DMS79 (cell line): ENCODE measurements around the gene AIFM3.
A peak's percentile ranks its signal among the peaks of the same experiment; 100 is the strongest.
"Not testable (repeated sequence)": the region's sequence is repeated elsewhere in the genome, so short reads cannot be mapped to it uniquely, and the experiment has no call there.

Experiments
- DNase-seq: peaks from one replicate; lab custom pipeline; 2025; lab: John Stamatoyannopoulos, UW

The AIFM3 gene

DNA sequence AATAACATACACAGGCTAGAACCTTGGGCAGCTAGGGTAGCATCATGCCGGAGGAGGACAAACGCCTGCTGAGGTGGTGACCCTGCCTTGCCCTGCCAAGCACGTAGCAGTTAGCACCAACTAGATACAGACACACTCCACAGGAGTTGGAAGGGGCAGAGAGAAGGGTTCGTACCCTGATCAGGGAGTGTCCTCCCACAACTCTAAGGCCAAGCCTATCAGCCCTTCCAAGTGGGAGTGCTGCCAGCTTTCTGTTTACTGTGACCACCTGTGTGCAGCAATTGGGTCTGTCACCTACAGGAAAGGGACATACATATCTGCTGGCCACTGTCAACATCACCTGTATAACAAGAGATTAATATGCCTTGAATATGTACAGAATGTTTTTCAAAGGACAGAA, 36.7 kb downstream of the AIFM3 start:
- no peak for DNase-seq

DNA sequence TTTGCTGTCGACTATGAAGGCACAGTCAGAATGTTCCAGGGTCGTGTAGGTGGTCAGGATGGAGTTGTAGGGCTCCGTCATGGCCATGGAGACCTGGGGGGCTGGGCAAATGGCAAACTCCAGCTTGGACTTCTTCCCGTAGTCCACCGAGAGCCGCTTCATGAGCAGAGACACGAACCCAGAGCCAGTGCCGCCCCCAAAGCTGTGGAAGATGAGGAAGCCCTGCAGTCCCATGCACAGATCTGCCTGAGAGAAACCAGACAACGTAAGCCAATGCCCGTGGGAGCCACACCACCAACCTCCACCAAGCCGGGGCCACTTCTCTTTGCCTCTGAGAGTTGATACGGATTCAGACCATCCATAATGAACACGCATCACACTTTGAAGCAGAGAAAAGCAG, 42.2 kb downstream of the AIFM3 start:
- DNase-seq, result not testable (repeated sequence)

DNA sequence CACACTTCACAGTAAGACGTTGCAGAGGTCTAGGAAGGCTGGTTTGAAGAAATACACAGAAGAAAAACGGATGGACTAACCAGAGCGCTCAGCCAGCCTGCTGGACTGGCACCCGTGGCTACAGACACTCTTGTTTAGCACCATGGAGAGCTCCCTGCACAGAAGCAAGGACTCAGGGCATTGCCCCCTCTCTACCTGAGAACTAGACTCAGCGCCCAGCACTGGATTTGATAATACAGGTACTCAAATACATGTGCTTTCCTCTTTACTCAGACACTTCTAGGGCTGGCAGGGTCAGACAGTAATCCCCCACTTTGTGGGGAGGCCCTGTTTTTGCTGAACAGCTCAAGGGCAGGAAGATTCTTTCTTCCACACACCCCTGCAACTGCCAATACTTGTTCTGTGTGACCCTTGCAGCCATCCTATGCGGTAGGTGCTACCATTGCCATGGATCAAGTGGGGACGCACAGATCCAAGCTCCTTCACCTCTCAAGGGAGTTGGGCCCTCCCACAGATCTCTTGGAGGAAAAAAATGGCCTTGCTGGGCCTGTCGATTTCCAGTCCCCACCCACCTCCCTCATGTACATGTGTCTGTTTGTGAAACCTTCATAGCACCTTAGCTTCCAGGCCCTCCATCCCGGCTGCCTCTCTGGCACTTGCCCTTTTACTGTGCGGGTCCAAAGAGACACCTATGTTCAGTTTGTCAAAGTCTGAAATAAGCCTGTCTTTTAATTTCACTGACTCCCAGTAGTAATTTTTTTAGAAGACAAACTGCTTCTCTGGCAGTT, 42.8 kb downstream of the AIFM3 start:
- DNase-seq, result no peak

DNA sequence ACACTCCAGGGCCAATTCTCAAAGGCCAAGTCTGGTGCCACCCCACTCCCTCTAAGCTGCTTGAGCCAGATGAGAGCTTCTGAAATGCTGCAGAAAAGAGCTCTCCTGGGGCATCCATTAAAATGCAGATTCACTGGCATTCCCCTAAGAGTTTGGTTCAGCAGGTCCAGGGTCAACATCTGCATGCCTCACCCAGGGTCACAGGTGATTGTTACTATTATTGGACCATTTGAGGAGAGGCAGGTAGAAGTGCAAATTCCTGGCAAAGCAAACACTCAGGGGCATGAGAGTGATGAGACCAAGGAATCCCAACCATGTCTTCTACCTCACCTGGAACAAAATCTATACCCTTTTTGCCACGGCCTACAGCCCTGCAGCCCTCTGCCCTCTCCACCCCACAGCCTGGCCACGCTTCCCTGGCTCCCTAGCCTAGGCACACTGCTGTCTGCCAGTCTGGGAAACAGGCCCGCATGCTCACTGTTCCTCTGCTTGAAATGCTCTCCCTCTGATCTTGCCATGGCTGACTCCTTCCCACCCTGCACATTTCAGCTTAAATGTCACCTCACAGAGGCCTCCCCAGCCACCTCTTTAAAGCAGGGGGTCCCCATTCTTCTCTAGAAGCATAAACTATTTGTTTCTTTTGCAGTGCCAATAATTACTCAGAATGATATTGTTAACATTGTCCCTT, 43.5 kb downstream of the AIFM3 start:
- no peak for DNase-seq

DNA sequence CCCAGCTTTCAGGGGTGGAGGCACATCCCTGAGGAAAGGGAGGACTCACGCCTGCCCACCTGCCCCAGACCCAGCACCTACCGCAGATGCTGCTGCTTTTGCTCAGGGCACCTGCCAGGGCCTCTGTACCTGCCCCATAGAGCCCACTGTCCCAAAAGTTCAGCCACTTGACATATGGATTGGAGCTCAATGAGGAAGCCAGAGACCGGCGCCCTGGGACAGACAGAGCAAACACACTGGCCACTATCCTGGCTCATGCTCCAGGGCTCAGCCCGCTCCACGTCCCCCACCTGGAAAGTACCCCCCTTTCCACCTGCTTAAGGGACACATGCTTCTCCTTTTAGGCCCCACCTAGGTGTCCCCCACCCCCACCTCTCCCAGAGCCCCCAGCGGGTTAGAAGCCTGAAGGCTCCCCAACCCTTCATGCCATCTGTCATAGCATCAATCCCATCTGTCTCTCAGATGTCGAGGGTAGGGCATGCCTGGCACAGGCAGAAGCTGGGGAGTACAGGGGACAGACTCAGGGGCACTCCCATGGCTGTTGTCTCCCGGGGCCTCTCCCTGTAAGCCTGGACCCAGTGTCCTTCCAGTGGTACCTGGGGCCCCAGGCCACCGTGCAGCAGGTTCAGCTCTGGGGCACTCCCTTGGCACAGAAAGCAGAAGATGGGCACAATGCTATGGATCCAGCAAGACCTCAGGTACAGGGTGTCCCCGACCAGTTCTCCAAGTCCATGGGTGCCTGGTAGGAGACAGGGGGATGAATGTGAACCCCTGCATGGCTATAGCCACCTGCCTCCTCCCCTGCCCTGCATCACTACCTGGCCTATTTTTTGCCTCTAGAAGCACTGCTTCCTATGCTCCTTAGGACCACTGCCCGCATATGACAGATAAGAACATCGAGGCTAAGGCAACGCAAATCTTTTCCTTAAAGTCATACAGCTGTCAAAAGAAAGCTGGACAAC, 45.7 kb downstream of the AIFM3 start:
- DNase-seq, result no peak

DNA sequence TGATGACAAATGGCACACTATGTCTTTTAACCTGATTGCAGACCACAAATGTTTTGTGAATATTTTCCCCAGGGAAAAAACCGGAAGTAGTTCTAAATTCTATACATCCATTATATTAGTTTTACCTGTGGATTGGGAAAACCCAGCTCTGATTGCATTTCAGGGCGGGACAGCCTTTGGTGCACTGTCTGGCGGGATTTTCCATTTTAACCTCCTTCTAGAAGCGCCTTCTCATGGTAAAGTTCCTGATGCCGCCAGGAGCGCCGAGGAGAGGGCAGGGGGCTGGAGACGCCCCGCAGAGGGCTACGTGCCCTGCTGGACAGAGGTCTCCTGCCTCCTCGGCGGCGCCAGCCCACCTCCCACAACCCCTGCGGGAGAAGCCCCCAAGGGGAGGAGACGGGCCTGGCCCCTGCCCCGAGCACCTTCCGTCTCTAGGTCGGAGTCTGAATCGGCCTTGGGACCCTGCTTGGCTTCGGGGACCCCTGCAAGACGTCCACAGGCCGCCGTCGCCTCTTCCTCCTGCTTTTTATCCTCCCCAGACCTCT, 46.7 kb downstream of the AIFM3 start:
- no peak for DNase-seq

DNA sequence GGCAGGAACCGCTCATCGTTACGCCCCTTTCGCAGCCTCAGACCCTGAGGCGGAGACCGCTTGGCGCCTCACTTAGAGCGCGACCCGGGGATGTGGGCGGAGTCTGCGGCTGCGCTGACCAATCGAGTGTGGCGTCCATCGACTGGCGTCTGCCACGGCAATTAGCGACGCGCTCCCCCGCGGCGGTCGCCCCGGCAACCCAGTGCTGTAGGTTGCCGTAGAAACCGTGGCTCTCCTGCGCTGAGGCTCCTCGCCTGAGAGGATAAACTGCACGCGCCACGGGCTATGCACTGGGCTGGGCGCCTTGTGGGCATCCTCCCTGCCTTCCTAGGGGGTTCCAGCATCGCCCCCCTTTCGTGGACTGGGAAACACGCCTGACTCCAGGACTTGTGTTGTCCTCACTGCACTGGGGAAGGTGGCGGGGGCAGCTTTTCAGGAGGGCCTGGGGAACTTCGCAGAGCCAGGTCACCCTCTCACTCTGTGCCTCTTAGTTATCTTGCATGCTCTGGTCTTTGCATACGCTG, 47.2 kb downstream of the AIFM3 start:
- DNase-seq, result peak; percentile 77

DNA sequence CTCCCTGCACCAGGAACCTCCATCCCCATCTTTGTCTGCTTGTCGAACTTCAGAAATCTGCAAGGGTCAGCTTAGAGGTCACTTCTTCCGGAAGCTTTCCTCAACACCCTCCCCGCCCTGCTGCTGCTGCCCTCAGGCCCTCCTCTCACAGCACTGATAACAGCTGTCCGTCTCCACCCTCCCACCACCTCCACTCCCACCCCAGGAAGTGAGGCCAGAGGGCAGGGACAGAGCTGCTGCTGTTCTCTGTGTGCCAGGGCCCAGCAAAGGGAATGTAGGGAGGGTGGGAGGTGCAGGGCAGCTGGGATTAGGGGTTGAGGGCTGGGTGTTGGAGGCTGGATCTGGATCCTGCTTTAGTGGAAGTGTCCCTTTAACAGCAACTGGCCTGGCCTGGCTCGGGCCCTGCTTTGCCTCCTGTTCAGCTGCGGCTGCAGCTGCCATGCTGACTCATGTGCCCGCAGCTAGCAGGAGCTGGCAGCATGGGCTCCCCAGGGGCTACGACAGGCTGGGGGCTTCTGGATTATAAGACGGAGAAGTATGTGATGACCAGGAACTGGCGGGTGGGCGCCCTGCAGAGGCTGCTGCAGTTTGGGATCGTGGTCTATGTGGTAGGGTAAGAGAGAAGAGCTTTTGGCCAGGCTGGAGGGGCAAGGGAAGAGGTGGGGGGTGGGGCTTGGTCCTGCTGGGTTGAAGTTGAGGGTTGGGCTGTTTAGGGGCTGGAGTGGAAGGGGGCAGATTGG, 47.8 kb downstream of the AIFM3 start, which contains the start of gene P2RX6:
Gene P2RX6, plus strand, starts transcription at position 440 of the 740 bp plus-strand sequence. Its CDS starts 10 bp downstream, at position 450.
- DNase-seq, result no peak

DNA sequence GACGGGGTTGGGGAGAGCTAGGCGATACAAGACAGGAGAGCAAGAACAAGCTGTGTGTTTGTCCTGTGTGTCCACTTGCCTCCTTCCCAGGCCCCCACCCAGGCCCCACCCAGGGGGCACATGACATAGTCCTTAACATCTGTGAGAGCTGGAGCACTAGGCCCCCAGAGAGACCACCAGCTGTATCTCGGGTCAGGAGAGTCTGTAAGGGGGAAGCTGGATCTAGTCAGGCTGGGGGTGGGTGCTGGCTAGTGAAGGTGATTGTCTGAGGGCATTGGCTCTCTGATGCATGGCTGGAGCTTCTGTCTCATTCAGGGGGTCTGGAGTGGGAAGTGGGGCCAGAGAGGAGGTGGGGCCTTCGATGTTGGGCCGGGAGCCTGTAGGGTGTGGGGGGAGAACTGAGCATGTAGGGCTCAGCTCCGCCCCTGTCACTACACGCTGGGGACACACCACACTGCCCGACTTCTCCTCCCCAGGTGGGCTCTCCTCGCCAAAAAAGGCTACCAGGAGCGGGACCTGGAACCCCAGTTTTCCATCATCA, 48.5 kb downstream of the AIFM3 start:
- no peak for DNase-seq

DNA sequence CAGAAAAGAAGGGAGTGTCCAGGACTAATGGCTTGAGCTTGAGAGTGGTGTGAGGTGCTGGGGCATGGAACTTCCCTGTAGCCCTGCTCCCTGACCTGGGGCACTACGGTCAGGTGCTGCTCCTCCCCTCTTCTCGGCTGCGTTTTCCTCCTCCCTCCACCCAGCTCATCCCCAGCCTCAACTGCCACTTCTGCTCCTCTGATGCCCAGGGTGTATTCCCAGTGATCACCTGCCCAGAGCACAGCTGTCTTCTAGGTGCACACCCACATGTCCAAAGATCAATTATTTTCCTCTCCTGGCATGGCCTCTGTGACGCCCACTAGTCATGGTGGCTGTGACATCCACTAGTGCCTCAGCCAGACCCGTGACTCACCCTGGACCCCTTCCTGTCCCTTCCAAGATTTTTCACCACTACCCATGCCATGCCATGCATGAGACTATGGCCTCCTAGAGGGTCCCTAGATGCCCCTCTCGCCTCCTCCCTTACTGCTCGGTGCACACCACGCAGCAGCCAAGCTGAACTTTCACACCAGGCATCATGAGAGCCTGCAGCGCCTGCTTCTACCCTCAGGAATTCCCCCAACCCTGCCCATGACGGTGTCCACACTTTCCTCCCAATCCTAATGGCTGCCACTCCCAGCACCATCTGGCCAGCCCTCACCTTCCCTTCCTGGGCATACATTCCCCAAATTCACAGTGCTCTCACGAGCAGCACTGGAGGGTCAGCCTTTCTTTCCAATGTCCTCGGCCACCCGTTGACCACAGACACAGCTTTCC, 49.8 kb downstream of the AIFM3 start:
- no peak for DNase-seq

DNA sequence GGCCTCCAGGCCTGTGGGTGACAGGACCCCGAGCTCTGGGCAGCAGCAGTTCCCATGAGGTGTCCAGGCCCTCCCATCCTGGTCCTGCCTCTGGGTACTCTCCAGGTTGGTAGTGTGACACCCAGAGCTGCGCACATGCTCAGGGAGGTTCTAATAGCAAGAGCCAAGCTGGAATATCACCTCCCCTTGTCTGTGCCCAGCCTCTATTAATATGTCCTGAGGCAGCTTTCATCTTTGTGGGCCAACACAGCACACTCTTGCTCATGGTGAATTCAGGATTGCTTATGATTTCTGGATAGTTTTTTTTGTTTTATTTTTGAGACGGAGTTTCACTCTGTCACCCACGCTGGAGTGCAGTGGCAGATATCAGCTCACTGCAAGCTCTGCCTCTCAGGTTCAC, 51.3 kb downstream of the AIFM3 start:
- DNase-seq, result no peak

DNA sequence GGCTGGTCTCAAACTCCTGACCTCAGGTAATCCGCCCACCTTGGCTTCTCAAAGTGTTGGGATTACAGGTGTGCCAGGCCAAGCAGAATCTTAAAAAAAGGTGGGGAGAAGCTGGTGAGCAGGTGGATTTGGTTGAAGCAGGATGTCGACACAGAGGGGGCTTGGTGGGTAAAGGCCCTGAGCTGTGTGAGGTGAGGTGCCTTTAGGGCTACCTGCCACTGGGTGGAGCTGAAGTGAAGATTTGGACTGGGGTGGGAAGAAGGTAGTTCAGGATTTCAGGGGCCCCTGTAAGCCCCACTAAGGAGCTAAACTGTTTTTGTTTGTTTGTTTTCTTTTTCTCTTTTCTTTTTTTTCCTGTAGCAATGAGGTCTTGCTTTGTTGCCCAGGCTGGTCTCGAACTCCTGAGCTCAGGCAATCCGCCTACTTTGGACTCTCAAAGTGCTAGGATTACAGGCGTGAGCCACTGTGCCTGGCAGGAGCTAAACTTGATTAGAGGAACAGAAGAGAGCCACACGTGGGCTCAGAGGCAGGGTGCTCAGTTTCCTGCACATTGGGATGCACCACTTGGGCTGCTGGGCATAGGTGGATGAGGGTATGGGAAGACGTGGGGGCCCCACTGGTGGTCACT, 53.9 kb downstream of the AIFM3 start:
- DNase-seq, result no peak

DNA sequence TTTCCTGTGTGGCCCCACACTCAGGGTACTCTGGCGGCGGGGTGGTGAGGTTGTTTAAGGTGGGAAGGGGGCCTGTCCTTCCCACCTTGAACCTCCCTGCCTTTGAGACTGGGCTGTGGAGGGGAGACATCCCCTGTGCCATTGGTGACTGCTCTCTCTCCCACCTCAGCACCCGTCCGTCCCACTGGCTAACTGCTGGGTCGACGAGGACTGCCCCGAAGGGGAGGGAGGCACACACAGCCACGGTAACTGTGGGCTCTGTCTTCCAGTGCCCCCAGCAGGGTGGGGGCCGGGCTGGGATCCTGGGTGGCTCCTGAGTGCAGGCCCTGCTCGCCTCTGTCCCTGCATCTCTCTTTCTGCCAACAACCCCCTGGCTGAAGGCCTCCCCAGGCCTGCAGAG, 55.5 kb downstream of the AIFM3 start:
- DNase-seq, result no peak

DNA sequence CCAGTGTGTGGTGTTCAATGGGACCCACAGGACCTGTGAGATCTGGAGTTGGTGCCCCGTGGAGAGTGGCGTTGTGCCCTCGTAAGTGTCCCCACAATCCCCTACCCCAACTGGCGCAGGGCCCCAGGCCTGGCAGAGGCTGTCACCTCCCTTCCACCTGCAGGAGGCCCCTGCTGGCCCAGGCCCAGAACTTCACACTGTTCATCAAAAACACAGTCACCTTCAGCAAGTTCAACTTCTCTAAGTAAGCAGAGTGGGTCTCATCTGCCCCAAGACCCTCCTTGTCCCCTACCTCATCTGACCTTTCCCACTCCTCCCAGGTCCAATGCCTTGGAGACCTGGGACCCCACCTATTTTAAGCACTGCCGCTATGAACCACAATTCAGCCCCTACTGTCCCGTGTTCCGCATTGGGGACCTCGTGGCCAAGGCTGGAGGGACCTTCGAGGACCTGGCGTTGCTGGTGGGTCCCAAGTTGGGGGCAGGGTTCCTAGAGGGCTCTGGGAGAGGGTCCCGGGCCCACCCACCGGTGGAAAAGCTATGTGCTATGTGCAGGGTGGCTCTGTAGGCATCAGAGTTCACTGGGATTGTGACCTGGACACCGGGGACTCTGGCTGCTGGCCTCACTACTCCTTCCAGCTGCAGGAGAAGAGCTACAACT, 56.0 kb downstream of the AIFM3 start:
- DNase-seq, result no peak

DNA sequence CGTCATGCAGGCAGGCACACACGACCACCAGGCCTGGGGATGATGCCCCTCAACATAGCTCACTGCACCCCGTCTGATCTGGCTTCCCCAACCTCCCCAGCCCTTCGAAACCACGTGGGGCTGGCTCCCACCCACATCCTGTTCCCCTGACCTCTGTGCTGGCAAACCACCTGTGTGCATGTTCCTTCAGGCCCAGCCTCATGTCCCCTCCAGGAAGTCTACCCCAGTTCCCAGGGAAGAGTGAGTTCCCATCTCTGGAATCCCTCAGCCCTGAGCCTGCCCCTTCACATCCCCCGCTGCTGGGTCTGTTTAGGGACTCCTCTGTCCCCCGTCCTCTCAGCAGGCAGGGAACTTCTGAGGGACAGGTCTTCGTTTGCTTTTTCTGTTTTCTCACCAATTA, 58.2 kb downstream of the AIFM3 start:
- DNase-seq, result no peak

DNA sequence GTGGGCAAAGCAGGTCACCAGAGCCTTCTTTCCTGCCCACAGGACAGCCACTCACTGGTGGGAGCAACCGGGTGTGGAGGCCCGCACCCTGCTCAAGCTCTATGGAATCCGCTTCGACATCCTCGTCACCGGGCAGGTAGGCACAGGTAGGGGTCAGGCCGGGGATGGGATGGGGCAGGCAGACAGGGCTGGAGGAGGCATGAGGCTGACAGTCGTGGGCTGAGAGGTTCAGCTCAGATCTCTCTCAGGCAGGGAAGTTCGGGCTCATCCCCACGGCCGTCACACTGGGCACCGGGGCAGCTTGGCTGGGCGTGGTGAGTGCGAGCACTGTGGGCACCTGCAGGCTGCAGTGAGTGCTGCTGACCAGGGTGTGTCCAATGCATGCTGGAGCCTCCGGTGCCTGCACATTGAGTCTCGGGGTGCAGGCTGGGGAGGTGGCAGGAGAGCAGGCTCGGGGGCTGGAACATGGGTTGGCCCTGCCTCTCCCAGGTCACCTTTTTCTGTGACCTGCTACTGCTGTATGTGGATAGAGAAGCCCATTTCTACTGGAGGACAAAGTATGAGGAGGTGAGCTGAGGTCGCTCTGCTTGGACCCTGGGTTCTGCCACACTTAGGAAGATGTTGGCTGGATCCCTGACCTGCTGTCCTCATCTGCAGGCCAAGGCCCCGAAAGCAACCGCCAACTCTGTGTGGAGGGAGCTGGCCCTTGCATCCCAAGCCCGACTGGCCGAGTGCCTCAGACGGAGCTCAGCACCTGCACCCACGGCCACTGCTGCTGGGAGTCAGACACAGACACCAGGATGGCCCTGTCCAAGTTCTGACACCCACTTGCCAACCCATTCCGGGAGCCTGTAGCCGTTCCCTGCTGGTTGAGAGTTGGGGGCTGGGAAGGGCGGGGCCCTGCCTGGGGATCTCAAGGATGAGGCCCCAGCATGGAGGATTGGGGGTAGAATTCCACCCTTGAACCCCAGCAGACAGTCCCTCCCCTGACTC, 59.0 kb downstream of the AIFM3 start:
- no peak for DNase-seq

DNA sequence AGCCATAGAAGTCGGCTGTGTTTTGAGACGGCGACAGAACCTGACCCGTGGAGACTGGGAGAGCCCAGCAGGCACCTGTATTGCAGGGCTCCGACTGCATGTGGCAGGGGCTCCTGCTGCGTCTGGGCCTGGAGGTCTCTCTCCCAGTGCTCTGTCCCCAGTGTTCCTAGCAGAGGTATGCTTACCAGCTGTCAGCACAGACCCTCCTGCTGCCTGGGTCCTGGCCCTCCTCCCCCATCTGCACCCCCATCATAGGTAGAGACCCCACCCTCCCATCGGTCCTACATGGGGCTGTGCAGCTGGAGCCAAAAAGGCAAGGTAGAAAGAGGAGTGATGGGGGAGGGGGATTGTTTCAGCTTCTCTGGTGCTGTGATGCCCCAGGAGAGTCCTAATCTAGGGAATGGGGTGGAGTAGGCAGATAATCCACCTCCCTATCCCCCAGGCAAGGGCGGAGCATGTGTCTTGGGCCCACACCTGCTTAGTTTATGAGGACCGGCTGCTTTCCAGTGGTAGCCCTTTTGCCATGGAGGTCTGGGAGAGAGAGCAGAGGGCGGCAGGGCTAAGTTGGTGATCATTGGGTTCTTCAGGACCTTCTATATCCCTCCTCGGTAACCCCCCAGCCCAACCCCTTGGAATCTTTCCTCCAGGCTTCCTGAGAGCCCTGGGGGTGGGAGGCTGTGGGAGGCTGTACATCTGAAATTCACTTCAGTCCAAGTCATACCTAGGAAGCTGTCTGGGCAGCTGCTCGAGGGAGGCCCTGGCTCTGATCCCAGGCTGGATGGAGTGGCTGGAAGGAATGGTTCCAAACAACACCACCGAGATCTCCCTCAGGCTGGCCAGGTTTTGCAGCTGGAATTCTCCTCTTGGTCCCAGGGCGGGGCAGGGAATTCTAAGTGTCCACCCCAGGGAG, 60.0 kb downstream of the AIFM3 start:
- no peak for DNase-seq
